ENCODE measurements around the gene ARMC8.
"Not testable (repeated sequence)": the region's sequence is repeated elsewhere in the genome, so short reads cannot be mapped to it uniquely, and the experiment has no call there.

ARMC8 gene

GRCh38 chr3:138187296-138188012, at the start of gene ARMC8:
Gene ARMC8, plus strand, starts transcription at chr3:138187301. Its CDS starts 254 bp downstream, at chr3:138187555.
- no peak for DNase-seq (ENCODE audit: low read depth)

DNA sequence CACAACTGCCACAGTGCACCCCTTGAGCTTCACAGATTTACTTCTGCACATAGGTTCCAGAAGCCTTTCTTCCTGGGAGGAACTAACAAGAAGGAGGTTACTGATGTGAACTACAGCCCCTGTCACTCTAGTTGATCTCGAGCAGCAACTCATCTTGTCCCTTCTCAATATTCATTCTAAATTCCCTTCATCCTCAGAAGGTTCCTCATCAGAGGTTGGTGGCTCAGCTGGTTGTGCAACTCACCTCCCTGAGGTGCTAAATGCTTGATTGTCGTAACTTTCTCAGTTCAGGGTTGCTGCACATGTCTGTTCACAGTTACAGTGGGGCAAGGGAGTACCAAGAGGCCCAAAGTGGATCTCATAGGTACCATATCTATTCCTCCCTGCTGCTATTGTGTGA, 49.2 kb upstream of the ARMC8 start:
- no peak for DNase-seq (ENCODE audit: low read depth)

- no peak for DNase-seq (ENCODE audit: low read depth)
These were observed 47.4 kb upstream of the ARMC8 start for GRCh38 chr3:138139691-138140090.

DNA sequence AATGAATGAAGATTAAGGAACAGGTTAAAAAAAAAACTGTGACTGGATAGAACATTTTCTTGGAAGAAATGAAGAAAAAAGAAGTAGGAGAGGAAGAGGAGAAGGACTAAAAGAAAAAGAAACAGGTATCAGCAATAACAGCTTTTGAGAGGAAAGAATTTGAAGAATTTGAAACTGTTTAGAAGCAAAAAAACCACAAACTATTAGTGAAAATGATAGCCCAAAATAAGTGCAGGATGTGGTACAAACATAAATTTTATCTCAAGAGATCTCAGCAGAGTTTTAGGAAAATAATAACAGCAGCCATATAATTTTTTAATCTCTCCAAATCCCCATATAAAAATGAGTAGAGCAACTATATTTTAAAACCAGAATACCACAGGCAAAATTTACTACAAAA, 46.2 kb upstream of the ARMC8 start:
- no peak for DNase-seq (ENCODE audit: low read depth)

GRCh38 chr3:138142181-138142580, 44.9 kb upstream of the ARMC8 start:
- DNase-seq (ENCODE audit: low read depth), result not testable (repeated sequence)

DNA sequence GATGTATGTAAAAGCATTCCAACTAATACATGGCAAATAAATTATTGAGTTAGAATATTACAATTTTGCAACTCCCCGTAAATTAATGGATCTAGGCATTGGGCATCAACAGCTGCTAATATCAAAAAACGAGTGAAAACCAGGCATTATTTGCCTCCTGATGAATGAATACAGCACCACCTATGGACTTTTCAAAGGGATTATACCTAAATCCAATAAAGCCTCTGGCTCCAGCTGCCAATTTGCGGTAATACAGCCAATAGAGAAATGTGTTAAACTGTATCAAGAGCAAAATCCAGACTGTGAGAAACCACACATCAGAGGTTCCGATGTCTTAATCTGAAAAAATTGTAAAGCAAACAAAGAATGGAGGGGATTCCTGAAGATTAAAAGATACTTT, 38.6 kb upstream of the ARMC8 start:
- DNase-seq (ENCODE audit: low read depth), result no peak

DNA sequence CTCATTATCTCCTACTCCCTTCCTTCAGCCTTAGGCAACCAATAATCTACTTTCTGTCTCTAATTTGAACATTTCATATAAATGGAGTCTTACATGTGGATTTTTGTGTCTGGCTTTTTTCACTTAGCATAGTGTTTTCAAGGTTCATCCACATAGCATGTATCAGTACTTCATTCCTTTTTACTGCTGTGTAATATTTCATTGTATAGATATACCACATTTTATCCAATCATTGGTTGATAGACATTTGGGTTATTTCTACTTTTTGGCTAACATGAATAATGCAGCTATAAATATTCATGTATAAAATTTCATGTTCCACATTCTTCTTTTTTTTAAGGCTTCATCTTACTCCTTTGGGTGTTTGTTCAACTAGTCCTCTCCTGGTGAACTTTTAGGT, 32.6 kb upstream of the ARMC8 start:
- no peak for DNase-seq (ENCODE audit: low read depth)

GRCh38 chr3:138157743-138158142, 29.4 kb upstream of the ARMC8 start:
- no peak for DNase-seq (ENCODE audit: low read depth)

DNA sequence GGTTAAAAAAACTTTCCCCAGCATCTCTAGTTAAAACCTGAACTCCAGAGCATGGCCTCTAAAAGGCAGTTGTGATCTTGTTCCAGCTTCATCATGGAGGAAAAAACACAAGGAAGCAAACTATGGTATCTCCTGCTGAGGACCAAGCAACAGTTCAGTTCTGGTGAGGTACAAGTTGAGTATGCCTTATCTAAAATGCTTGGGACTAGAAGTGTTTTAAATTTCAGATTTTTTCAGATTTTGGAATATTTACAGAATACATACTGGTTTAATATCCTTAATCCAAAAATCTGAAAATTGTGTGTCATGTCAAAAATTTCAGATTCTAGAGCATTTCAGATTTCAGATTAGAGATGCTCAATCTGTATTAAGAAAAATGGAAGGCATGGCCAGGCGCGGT, 22.0 kb upstream of the ARMC8 start:
- DNase-seq (ENCODE audit: low read depth), result no peak

DNA sequence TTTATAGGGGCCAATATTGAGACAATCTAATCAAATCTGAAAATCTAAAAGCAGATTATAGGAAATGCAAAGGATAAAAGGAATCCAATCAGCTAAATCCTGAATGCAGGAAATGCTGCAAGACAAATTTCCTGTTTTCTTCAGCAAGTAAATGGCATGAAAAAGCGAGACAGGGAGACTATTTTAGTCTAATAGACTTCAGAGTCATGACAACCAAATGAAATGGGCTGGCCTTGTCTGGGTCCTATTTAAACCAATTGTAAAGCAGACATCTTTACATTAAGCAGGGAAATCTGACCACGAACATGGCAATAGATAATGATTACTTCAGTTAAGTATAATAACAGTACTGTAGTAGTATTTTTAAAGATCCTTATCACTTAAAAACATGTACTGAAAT, 14.5 kb upstream of the ARMC8 start:
- DNase-seq (ENCODE audit: low read depth), result no peak

GRCh38 chr3:138173769-138174420, 13.2 kb upstream of the ARMC8 start:
- no peak for DNase-seq (ENCODE audit: low read depth)

DNA sequence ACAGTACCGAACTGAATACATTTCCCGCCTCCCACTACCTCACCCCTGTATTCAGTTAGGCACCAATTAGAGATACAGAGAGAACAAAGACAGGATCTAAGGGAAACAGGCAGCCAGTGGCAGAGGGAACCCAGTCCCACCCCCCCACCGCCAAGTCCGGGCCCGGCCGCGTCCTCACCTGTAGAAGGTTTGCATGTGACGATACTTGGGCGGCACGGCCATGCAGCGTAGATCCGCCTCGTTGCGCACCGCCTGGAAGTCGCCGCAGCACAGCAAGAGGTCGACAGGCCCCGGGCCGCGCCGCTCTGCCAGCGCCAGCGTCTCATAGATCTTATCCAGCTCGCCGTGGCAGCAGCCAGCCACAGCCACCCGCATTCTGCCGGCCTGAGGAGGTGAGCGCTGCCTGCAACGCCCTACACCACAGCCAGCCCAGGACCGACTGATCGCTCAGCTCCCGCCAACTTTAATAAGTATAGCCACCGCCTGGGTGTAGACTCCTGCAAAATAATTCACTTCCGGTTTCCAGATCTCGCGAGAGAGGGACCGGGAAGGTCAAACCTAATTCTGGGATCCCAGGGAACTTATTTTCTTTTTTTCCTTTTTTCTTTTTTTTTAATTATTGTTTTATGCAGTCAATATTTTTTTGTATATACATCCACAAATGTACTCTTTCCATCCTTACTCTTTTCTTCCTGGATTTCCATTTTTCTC, 12.5 kb upstream of the ARMC8 start, which contains the start of gene DBR1:
Gene DBR1 (minus strand): TSS at position 501 of the 711 bp plus-strand sequence. CDS start 126 bp downstream, at position 375.
- peak; percentile 58 for DNase-seq (ENCODE audit: low read depth)

DNA sequence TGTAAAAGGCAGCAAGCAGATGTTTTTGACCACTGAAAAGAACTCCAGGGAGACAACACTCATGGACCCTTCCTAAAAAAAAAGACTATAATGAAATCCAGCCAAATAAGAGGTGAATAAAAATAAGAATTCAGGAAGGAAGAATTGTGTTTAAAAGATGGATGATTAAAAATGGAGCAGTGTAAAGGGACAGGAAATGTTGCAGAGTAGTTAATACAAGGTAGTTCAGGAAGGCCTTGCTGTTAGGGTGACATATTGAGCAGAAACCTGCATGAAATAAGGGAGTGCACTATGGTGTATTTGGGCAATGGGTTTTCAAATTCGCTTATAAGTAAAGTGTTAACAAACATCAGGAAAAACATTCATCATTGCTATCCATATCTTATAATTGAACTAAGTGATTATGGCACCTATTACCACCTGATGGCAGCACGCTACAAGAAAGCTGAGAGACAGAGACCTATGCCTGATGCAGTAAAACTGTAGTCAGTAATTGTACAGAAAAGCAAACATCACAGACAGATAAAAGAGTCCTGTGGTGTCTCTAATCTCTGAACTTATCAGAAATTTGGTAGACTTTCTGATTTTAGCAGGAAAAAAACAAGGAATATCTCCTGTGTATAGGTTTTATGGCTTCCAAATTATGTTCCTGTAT, 6.6 kb upstream of the ARMC8 start:
- DNase-seq (ENCODE audit: low read depth), result no peak

GRCh38 chr3:138184994-138185393, 2.1 kb upstream of the ARMC8 start:
- DNase-seq (ENCODE audit: low read depth), result no peak

DNA sequence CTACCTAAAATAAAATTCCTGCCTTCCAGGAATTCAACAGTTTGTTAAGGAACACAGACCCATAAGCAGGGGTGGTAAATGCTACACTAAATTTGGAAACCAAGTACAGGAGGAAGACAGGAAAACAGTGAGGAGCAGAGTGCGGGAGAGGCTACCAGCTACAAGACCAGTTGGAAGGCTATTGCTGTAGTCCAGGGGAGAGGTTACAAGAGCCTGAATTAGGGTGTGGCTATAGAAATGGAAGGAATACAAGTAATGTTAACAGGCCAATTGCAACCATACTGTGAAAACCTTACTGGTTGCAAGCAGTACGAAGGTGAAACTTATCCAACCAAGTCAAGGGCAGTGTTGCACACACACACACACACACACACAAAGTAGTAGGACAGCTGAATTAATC, 880 bp upstream of the ARMC8 start:
- no peak for DNase-seq (ENCODE audit: low read depth)

- DNase-seq (ENCODE audit: low read depth), result peak; percentile 82
These were observed 252 bp upstream of the ARMC8 start for GRCh38 chr3:138186803-138187295.

- no peak for DNase-seq (ENCODE audit: low read depth)
These were observed 1.1 kb downstream of the ARMC8 start for GRCh38 chr3:138188013-138188730.

- no peak for DNase-seq (ENCODE audit: low read depth)
These were observed 8.4 kb downstream of the ARMC8 start for GRCh38 chr3:138195481-138195880.

- no peak for DNase-seq (ENCODE audit: low read depth)
These were observed 8.9 kb downstream of the ARMC8 start for GRCh38 chr3:138196023-138196422.

- no peak for DNase-seq (ENCODE audit: low read depth)
These were observed 10.0 kb downstream of the ARMC8 start for GRCh38 chr3:138197058-138197457.

GRCh38 chr3:138197524-138197923, 10.4 kb downstream of the ARMC8 start:
- DNase-seq (ENCODE audit: low read depth), result no peak

DNA sequence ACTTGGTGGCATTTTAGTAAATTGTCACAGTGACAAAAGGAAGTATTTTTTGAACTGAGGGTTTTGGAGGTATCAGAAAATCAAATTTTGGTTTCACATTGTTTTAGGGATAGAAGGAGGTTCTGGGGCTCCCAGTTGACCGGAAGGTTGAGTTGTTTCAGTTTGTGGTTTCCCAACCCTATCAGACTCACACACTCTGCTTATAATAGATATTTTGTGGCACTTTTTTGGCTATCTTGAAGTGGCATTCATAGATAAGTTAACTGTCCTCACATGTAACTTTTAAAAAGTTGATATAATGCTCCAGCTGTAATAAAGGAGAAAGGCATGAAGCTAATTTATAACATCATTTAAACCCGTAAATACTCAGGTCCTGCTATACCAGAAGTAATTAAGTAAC, 12.8 kb downstream of the ARMC8 start:
- DNase-seq (ENCODE audit: low read depth), result no peak
